Measurements from ENCODE around the gene SMIM9. TPM values are rescaled to one million over a fixed set of nuclear protein-coding genes. Genes with fewer than 3 reads are reported as not detected.

Gene SMIM9
- total and polyA plus RNA-seq, 9 of the 15 experiments (the other 6 are each of a cell fraction or from before 2014, with no cell fraction given) = 0.08 TPM; not detected in 8

DNA sequence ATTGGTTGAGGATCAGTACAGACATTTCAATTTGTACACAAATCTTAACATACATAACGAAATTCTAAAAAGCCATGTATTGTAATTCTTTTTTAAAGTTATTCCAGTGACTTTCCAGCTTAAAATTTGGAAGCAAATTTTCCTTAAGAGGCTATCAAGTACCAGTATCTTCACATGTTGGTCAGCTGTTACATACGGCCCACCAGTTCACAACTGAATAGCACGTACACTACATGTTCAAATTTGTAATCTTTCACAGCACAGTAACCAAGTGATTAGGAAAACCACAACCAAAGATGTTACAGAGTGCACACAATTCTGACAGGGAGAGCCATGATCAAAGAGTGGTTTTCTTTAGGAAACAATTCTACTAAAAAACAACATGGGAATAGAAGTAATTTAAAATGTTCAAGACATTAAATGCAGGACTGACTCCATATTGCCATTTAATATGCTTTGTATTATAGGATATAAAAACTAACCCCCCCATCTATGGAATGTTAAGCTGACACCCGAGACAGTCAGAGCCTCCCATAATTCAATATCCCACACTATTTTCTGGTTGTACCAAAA lies 18.1 kb downstream of the SMIM9 start (continued):
- TF ChIP-seq TEAD1 (CRISPR knock-in tag; IDR thresholded peaks at IDR 0.05) = 0 out of 4 replicates have a peak, but pooled peaks of 1 of the 2 experiments have one; percentile 42
- peak; percentile 91; the same call in 1 of the 2 replicates for TF ChIP-seq DMBX1 (CRISPR knock-in tag; IDR thresholded peaks at IDR 0.05; ENCODE audit: borderline replicate concordance)
- peak; percentile 70 for TF ChIP-seq ZNF239 (CRISPR knock-in tag; IDR thresholded peaks at IDR 0.05)
- peak; percentile 61; the same call in 1 of the 2 replicates for TF ChIP-seq PYGO2 (tag; IDR thresholded peaks at IDR 0.05)
- peak; percentile 64 for TF ChIP-seq CXXC5 (CRISPR knock-in tag; IDR thresholded peaks at IDR 0.05)
- TF ChIP-seq ZNF79 (CRISPR knock-in tag; IDR thresholded peaks at IDR 0.05; ENCODE audit: low read depth) = peak; percentile 79
- TF ChIP-seq, protein P1, sequence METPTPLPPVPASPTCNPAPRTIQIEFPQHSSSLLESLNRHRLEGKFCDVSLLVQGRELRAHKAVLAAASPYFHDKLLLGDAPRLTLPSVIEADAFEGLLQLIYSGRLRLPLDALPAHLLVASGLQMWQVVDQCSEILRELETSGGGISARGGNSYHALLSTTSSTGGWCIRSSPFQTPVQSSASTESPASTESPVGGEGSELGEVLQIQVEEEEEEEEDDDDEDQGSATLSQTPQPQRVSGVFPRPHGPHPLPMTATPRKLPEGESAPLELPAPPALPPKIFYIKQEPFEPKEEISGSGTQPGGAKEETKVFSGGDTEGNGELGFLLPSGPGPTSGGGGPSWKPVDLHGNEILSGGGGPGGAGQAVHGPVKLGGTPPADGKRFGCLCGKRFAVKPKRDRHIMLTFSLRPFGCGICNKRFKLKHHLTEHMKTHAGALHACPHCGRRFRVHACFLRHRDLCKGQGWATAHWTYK (CRISPR knock-in tag; IDR thresholded peaks at IDR 0.05) = peak; percentile 75; the same call in 1 of the 2 replicates
- TF ChIP-seq ETV1 (tag; conservative IDR thresholded peaks at IDR 0.05; ENCODE audit: low read depth) = 0 out of 2 replicates have a peak, but pooled peaks have one; percentile 30
- TF ChIP-seq PTRF (tag; IDR thresholded peaks at IDR 0.05) = peak; percentile 75
- TF ChIP-seq AFF1 (IDR thresholded peaks at IDR 0.05; ENCODE audit: low read depth in 1 of 2, partially characterized antibody in 2 of 2) = peak in 1 of 2 experiments; percentile 44
- TF ChIP-seq, protein P2, sequence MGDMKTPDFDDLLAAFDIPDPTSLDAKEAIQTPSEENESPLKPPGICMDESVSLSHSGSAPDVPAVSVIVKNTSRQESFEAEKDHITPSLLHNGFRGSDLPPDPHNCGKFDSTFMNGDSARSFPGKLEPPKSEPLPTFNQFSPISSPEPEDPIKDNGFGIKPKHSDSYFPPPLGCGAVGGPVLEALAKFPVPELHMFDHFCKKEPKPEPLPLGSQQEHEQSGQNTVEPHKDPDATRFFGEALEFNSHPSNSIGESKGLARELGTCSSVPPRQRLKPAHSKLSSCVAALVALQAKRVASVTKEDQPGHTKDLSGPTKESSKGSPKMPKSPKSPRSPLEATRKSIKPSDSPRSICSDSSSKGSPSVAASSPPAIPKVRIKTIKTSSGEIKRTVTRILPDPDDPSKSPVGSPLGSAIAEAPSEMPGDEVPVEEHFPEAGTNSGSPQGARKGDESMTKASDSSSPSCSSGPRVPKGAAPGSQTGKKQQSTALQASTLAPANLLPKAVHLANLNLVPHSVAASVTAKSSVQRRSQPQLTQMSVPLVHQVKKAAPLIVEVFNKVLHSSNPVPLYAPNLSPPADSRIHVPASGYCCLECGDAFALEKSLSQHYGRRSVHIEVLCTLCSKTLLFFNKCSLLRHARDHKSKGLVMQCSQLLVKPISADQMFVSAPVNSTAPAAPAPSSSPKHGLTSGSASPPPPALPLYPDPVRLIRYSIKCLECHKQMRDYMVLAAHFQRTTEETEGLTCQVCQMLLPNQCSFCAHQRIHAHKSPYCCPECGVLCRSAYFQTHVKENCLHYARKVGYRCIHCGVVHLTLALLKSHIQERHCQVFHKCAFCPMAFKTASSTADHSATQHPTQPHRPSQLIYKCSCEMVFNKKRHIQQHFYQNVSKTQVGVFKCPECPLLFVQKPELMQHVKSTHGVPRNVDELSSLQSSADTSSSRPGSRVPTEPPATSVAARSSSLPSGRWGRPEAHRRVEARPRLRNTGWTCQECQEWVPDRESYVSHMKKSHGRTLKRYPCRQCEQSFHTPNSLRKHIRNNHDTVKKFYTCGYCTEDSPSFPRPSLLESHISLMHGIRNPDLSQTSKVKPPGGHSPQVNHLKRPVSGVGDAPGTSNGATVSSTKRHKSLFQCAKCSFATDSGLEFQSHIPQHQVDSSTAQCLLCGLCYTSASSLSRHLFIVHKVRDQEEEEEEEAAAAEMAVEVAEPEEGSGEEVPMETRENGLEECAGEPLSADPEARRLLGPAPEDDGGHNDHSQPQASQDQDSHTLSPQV (IDR thresholded peaks at IDR 0.05) = peak; percentile 95
- TF ChIP-seq CREB3 (tag; conservative IDR thresholded peaks at IDR 0.05; ENCODE audit: low read depth) = peak; percentile 89
- TF ChIP-seq SMAD4 (CRISPR knock-in tag; conservative IDR thresholded peaks at IDR 0.05) = peak; percentile 82
- 0 out of 2 replicates have a peak, but pooled peaks have one; percentile 24 for TF ChIP-seq IRF9 (tag; IDR thresholded peaks at IDR 0.05)

Data from K562 (cell line).